Body of pancreas (tissue), 4 donors: ENCODE results near the gene SNX8. TPM values are rescaled to one million over a fixed set of nuclear protein-coding genes. Genes with fewer than 3 reads are reported as not detected.

Source experiments
- ATAC-seq: fragments of 150-250 bp; one replicate; pipeline ENCODE4 v1.9.1; 2016
- DNase-seq, 4 donors: peaks; one replicate each; pipeline ENCODE4 v3.0.0-alpha.2; 2019
- H3K27ac ChIP-seq, 4 donors: fragments of 200-600 bp; sonication (generic); 1 replicate in 3 of 4; 2 replicates in 1 of 4; pipeline versions ENCODE4 v1.5.1 to v1.6.1; 2016 to 2019; ENCODE audit warnings: mild to moderate bottlenecking in 1 of 4, mixed read lengths in 1 of 4, moderate library complexity in 1 of 4
- H3K27me3 ChIP-seq, 2 donors: fragments of 200-600 bp; sonication (generic); one replicate each; pipeline ENCODE4 v1.6.0; 2016; ENCODE audit warnings: mild to moderate bottlenecking in 1 of 2
- H3K36me3 ChIP-seq, 2 donors: fragments of 200-600 bp; sonication (generic); replicated peaks in 1 of 2; 2 replicates each; pipeline ENCODE4 v1.5.1; 2016; ENCODE audit warnings: low read depth in 2 of 2; ENCODE audit not compliant: insufficient read depth in 1 of 2
- H3K4me1 ChIP-seq: fragments of 200-600 bp; sonication (generic); one replicate; pipeline ENCODE4 v1.6.0; 2016
- H3K4me3 ChIP-seq, 2 donors: fragments of 200-600 bp; sonication (generic); 1 replicate in 1 of 2; 2 replicates in 1 of 2; pipeline ENCODE4 v1.5.1; 2016 to 2019
- H3K9me3 ChIP-seq, 3 donors: fragments of 200-600 bp; sonication (generic); 1 replicate in 2 of 3; 2 replicates in 1 of 3; pipeline ENCODE4 v1.5.1; 2016
- POLR2A ChIP-seq, 3 donors: fragments of 450-650 bp; IDR thresholded peaks; one replicate each; pipeline ENCODE4 v1.6.1; 2016; ENCODE audit warnings: antibody characterized with exemption in 3 of 3, mild to moderate bottlenecking in 2 of 3
- WGBS, 2 donors: methylation state at CpG; one replicate each; pipeline ENCODE4 v1.1.5; 2017; 5-methylcytosine and 5-hydroxymethylcytosine counted together
- intact Hi-C: fragments of 100-400 bp; cut with DNase I; formaldehyde crosslinking; loops from one replicate; pipeline ENCODE4 v1.15.1; 2023
- total RNA-seq, 2 donors: library from RNA; depleted of rRNA; stranded (reverse); fragments of >200 nt; gene quantifications; one replicate each; pipeline ENCODE4 v1.1.0, GENCODE V29; 2016
- TF ChIP-seq, protein P1 (sequence below), 7 experiments: fragments of 450-650 bp in 4 of 7; fragments of 200-600 bp in 3 of 7; sonication (generic) in 3 of 7; IDR thresholded peaks; one replicate each; pipeline ENCODE4 v1.5.1; 2016 to 2019; ENCODE audit warnings: antibody characterized with exemption in 7 of 7

Gene SNX8
- total RNA-seq, 2 donors from 2014 or later, result 5.3 to 6.2 TPM

DNA sequence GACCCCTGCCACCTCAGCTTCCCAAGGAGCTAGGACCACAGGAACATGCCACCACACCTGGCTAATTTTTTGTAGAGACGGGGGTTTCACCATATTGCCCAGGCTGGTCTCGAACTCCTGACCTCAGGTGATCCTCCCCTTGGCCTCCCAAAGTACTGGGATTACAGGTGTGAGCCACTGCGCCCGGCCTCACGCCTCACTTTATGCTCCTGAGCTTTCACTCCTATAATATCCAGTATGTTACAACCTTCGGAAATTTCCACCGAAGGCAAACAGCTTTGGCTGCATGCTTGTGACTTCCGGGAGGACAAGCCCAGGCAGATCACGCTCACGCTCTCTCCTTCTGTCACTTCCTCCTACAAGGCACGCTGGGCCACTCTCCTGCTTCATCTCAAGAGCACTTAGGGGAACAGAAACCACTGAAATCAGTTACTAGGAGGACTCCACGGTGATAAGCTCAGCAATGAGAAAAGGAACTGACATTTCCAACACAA is 77.1 kb downstream of the SNX8 start:
- Histone ChIP-seq H3K4me1 (peaks cover 15% of the 10 kb centered on the region), H3K27me3 (no peaks in the 10 kb centered on the region), H3K27ac (peak overlapping the region in 1 of 4 donors; percentile 36), H3K36me3 (no peaks in the 10 kb centered on the region), H3K4me3 (no peak overlapping the region), H3K9me3 (no peaks in the 10 kb centered on the region)
- WGBS, 2 donors, result 77 to 91% methylated on average over 12 of the region's 12 CpGs
- intact Hi-C loops, result no loop called here
- ATAC-seq (no peak), DNase-seq (peak in 1 of 4 donors; percentile 67)
- TF ChIP-seq, protein P1, sequence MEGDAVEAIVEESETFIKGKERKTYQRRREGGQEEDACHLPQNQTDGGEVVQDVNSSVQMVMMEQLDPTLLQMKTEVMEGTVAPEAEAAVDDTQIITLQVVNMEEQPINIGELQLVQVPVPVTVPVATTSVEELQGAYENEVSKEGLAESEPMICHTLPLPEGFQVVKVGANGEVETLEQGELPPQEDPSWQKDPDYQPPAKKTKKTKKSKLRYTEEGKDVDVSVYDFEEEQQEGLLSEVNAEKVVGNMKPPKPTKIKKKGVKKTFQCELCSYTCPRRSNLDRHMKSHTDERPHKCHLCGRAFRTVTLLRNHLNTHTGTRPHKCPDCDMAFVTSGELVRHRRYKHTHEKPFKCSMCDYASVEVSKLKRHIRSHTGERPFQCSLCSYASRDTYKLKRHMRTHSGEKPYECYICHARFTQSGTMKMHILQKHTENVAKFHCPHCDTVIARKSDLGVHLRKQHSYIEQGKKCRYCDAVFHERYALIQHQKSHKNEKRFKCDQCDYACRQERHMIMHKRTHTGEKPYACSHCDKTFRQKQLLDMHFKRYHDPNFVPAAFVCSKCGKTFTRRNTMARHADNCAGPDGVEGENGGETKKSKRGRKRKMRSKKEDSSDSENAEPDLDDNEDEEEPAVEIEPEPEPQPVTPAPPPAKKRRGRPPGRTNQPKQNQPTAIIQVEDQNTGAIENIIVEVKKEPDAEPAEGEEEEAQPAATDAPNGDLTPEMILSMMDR (IDR thresholded peaks at IDR 0.05), result no peak
- no peak for TF ChIP-seq POLR2A (IDR thresholded peaks at IDR 0.05)

DNA sequence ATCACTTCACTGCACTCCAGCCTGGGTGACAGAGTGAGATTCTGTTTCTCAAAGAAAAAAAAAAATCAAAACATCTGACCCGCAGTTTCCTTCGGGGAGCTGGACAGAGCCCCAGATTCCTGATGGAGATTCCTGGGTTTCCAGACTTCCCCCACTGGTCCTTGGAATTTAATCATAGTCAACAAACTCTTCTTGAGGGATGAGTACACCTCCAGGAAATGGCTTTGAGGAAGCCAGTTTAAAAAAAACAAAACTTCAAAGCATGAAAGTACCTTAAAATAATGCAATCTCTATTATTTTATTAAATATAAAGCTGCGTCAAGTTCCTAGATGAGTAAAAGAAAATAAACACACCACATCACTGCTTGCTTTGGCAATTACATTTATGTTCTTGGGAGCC is 80.3 kb downstream of the SNX8 start:
- 83 to 88% methylated on average over 3 of the region's 3 CpGs for WGBS, 2 donors
- TF ChIP-seq, protein P1 (IDR thresholded peaks at IDR 0.05), result no peak
- no peak for TF ChIP-seq POLR2A (IDR thresholded peaks at IDR 0.05)
- H3K9me3 ChIP-seq, result no peaks in the 10 kb centered on the region
- ATAC-seq (no peak), DNase-seq (no peak)
- peaks cover 21% of the 10 kb centered on the region for H3K4me1 ChIP-seq
- H3K4me3 ChIP-seq, result no peak overlapping the region
- no peak overlapping the region for H3K27ac ChIP-seq
- intact Hi-C loops, result no loop called here
- H3K27me3 ChIP-seq, result no peaks in the 10 kb centered on the region
- H3K36me3 ChIP-seq, result no peaks in the 10 kb centered on the region

DNA sequence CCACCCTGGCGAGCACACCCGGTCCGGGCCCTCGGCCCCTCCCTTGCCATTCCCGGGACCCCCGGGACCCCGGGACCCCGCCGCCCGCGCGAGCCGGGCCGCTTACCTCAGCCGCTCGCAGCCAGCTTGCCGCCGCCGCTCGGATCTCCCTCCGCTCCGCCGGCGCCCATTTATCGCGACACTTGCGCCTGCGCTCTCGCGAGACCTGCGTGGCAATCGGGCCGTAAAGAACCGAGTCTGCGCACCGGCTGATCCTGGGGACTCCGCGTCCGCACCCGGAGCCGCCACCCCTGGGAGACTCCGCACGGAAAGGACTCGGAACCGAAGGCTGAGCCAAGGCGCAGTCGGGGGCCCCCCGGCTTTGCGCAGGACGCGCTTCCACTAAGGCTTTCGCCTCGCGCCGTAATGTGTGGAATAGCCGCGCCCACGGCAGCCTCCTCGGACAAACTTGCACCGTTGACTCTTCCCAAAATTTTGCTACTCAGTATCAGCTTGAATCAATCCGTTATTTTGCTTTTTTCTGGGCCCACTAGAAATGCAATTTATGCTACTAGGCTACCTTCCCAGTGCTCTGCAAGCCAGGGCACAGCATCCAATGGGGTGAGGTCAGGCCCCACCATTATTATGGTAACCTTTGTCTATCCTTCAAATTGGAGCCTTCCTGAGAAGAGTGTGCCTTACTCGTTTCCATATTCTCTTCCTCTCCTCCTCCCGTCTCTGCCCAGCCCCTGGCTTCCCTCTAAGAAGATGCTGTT is 81.3 kb downstream of the SNX8 start, which contains the start of gene MAD1L1:
Gene MAD1L1, minus strand, starts transcription at position 180 of the 755 bp plus-strand sequence. CDS start 2,812 bp downstream, outside the sequence.
- H3K27me3 ChIP-seq, result no peaks in the 10 kb centered on the region
- H3K4me3 ChIP-seq, result peak within 1 kb of the TSS; percentile 98 to 99
- peak; percentile 89 to 91 (median 90) for DNase-seq
- WGBS, 2 donors, result 0% methylated on average over 39 to 56 of the region's 63 CpGs
- H3K9me3 ChIP-seq, result no peaks in the 10 kb centered on the region
- peak; percentile 96 for ATAC-seq
- H3K27ac ChIP-seq, result peak within 1 kb of the TSS in 3 of 4 donors; percentile 27 to 67 (median 32)
- intact Hi-C loops, result no loop called here
- TF ChIP-seq, protein P1 (IDR thresholded peaks at IDR 0.05), result no peak
- TF ChIP-seq POLR2A (IDR thresholded peaks at IDR 0.05), result peak; percentile 2 to 42 (median 42)
- no peaks in the 10 kb centered on the region for H3K36me3 ChIP-seq
- H3K4me1 ChIP-seq, result peaks cover 21% of the 10 kb centered on the region

DNA sequence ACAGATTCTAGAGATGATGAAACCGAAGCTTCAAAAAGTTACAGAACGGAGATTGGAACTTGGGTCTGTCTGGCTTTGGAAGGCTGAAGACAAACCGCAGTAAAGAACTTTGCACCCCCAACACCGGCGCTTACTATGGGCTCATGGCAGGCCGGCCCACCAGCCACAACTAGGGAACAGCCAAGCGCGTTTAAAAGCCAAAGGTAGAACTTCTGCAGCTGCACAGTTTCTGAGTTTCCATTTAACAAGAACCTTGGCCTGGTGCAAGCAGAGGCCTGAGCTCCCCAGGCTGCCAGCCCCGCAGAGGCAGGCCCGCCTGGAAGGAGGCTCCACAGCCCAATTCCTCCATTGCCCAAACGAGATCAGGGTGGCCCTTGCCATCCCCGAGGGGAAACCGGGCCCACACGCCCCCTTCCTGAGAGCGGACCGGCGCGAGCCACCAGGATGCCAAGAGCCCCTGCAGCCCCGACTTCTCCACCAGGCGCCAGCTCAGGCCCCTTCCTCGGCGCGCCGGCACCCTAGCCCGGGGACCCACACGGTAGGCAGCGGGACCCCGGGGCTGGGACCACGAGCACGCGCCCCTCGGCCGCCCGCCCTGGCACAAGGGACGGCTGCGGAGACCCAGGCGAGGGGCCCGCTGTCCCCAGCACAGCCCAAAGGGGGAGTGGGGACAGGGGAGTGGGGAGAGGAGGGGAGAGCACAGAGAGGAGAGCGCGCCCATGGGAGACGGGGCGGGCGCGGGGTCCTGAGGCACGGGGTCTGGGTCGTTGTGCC is 82.1 kb downstream of the SNX8 start:
- TF ChIP-seq, protein P1 (IDR thresholded peaks at IDR 0.05), result no peak
- TF ChIP-seq POLR2A (IDR thresholded peaks at IDR 0.05), result peak in 1 of 3 donors; percentile 2
- 1 to 6% methylated on average over 8 to 41 of the region's 46 CpGs for WGBS, 2 donors
- peak in 2 of 4 donors; percentile 16 to 26 for DNase-seq
- Histone ChIP-seq H3K36me3 (no peaks in the 10 kb centered on the region), H3K9me3 (no peaks in the 10 kb centered on the region), H3K4me3 (peak overlapping the region; percentile 98 to 99), H3K27me3 (no peaks in the 10 kb centered on the region), H3K27ac (peak overlapping the region in 3 of 4 donors; percentile 27 to 67 (median 32)), H3K4me1 (peaks cover 21% of the 10 kb centered on the region)
- peak; percentile 36 for ATAC-seq
- intact Hi-C loops, result no loop called here
